GM12875 (cell line): ENCODE results near the gene CARMIL1.

ENCODE experiments used
- H3K4me3 ChIP-seq: one replicate; pipeline ENCODE4 v1.5.1; 2011; ENCODE audit warnings: low read depth, low read length, control low read depth
- TF ChIP-seq, protein P1 (sequence below): IDR thresholded peaks from 2 replicates; pipeline ENCODE4 v1.5.1; 2011; ENCODE audit warnings: low read depth, mild to moderate bottlenecking, control low read depth, inconsistent platforms, low read length, moderate library complexity, borderline replicate concordance; ENCODE audit not compliant: insufficient read depth

Gene CARMIL1

DNA sequence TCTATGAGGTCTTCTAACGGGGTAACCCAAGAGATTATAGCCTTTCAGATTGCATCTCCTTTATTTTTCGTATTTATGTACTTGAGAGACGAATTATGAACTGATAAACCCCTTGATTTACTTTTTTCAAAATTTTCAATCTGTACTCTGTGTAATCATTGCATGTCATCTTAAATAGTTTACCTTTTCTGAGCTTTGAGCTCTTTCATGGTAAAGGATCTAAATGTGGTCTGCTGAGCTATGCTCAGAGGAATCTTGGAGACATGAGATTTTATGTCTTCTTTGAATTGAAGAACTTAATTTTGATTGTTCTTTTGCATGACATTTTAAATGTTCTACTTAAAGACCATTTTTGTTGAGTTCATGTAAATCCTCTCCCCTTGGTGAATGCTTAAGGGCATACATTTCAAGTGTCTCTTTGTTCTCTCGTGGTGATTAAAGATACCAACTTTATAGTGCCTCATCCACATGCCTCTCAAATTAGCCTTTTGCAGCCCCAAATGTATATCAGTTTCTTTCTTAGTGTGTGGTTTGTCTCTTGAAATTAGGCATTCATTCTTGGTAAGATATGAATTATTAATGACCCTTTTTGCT is 256.6 kb downstream of the CARMIL1 start:
- TF ChIP-seq, protein P1, sequence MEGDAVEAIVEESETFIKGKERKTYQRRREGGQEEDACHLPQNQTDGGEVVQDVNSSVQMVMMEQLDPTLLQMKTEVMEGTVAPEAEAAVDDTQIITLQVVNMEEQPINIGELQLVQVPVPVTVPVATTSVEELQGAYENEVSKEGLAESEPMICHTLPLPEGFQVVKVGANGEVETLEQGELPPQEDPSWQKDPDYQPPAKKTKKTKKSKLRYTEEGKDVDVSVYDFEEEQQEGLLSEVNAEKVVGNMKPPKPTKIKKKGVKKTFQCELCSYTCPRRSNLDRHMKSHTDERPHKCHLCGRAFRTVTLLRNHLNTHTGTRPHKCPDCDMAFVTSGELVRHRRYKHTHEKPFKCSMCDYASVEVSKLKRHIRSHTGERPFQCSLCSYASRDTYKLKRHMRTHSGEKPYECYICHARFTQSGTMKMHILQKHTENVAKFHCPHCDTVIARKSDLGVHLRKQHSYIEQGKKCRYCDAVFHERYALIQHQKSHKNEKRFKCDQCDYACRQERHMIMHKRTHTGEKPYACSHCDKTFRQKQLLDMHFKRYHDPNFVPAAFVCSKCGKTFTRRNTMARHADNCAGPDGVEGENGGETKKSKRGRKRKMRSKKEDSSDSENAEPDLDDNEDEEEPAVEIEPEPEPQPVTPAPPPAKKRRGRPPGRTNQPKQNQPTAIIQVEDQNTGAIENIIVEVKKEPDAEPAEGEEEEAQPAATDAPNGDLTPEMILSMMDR = no peak
- H3K4me3 ChIP-seq = no peak overlapping the region

DNA sequence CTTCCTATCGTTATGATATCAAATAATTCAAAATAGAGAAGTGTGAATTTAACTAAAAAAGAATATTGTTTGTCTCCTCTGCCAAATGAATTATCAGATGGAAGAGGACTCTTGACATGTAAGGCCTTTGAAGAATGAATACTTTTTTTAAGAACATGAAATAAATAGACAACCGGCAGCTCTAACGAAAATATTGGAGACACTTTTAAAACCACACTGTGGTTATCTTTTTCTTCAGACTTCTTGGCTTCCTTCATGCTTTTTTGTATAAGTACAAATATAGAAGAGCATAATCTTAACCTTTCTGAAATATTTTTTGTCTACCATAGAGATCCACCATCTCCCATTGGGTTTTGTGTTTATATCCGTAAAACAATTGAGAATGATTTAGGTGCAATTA is 257.6 kb downstream of the CARMIL1 start:
- H3K4me3 ChIP-seq = no peak overlapping the region
- TF ChIP-seq, protein P1 = no peak

DNA sequence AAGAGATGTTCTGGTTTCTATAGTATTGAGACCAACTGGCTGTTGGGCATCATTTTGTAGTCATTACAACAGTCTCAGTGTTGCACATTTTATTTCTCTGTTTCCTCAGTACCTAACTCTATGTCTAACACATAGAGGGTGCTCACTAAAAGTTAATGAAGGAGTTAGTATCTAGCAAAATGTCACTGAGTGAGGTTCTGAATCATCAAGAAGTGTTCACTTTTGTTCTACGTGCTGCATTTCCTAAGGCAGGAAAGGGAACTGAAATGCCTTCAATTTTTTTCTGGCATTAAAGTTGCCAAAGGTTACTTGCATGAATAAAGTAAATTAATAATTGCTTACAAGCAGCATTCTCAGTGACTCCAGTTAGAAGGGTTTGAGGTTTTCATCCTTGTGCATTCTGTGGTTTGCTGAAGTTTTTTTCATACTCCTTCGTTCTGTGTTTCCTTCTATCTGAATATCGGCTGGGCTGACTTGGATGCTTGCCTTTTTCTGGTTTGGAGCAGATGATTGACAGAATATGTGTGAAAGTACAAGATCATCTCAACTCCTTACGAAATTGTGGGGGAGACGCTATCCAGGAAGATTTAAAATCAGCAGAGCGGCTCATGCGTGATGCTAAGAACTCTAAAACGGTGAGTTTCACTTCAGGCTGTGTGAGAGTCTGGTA is 258.3 kb downstream of the CARMIL1 start:
- TF ChIP-seq, protein P1 = no peak
- H3K4me3 ChIP-seq = no peak overlapping the region

DNA sequence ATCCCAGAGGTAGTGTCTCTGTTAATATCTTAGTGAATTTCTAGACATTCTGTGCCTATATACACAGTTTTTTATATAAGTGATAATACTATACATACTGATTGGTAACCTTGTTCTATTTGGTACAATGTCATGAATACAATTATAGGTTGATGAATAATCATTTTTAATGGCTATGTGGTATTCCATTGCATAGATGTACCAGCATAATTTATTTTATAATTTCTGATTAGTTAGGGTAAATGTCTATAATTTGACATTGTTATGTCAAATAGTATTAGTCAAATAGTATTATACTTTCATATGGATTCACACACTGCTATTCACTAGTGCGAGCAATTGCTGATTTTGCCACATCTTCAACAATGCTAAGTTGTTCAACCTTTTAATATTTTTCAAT is 262.1 kb downstream of the CARMIL1 start:
- TF ChIP-seq, protein P1 = no peak

DNA sequence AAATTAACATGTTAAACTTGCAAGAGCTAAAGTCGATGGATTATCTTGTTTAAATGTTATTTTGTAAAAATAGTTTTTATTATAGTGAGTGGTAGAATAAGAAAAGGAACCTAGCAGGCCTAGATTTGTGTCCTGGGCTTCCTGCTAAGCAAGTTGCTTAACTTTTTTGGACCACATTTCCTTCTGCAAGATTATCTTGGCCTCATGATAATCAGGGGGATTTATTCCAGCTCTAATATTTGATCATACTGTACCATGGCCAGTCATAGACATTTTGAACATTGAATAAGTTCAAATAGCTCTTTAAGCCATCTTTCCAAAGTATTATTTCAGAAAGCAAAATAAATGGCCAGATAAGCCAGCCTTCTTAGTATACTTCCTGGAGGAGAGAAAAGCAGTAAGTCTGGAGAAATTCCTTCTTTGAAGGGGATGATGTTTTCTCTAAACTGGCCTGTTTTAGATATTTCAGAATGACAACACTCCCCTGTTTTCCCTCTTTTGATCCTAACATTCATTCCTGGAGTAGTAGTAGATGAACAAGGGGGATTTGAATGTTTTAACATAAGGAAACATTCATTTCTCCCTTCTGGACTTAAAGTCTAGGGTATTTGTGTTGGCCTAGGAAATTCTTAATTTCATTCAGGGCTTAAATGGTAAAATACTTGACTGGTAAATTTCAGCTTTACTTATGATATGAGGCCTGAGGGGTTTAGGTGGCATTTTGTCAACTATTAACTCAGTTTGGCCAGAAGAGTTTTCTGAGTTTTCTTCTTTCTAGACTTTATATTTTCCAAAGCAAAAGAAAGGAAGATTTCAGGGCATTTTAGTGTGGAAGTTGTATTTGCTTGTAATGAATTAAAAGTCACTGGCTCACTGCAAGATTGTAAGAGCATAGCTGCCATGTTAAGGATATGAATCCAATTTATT is 264.1 kb downstream of the CARMIL1 start:
- TF ChIP-seq, protein P1 = no peak
- no peak overlapping the region for H3K4me3 ChIP-seq

More for the DNA sequence above, 262.1 kb downstream of the CARMIL1 start:
- H3K4me3 ChIP-seq = no peak overlapping the region

DNA sequence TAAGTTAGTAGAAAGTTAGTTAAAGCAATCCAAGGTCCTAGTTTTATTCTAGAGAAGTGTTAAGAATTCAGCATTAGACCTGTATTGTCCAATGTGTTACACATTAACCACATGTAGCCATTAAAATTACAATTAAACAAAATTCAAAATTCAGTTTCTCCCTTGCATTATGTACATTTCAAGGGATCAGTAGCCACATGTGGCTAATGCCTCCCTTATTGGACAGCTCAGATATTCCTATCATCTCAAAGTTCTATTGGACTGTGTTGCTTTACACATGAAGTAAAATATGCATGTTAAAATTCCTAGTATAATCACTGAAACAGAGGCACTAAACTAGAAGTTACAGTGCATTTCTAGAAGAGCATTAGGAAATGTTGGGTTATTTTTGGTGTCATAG is 265.7 kb downstream of the CARMIL1 start:
- no peak overlapping the region for H3K4me3 ChIP-seq
- TF ChIP-seq, protein P1 = no peak
